Mucosa of gallbladder (tissue), 1 donor: Measurements from ENCODE around the gene EIF4H. TPM values are rescaled to one million over a fixed set of nuclear protein-coding genes. Genes with fewer than 3 reads are reported as not detected.
"Not testable (repeated sequence)": the region's sequence is repeated elsewhere in the genome, so short reads cannot be mapped to it uniquely, and the experiment has no call there.

Experiments
- DNase-seq: peaks from one replicate; pipeline ENCODE4 v3.0.0-alpha.2; 2020; ENCODE audit warnings: low spot score
- total RNA-seq: library from RNA; stranded (reverse); gene quantifications from one replicate; pipeline ENCODE4 v1.2.1, GENCODE V29; 2021
- donor health status: DM: no; HTN: no; CAD: no.

The EIF4H gene
- total RNA-seq, result 210 TPM

DNA sequence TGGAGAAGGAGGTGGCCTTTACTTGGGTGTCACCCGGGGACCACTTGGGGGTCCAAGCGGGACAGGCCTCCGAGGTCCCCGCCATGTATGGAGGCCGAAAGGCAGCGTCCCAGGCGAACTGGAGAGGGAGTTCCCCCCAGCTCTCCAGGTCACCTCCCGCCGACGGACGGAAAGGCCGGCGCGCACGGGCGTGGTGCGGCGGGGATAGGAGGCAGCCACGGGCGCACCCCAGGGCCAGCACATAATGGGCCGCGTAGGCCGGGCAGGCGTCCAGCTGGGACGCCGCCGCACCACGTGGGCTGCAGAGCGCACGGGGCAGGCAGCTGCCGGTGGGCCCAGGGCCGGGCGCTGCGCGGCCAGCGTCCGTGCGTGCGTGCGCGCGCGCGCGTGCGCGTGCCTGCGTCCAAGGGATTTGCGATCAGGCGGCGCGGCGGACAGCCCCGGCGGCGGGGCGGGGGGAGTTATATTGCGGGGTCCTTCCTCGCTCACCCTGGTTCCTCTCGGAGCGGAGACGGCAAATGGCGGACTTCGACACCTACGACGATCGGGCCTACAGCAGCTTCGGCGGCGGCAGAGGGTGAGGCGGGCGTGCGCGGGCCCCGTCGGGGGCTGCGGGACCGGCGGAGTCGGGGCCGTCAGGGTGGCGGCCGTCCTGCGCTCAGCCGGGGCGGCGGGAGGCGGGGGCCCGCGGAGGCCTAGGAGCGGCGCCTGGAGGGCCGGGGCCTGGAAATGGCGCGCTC, at the start of gene EIF4H:
Gene EIF4H (plus strand): TSS at position 491 of the 740 bp plus-strand sequence. CDS start 28 bp downstream, at position 519.
- DNase-seq, result peak; percentile 98

GRCh38 chr7:74126220-74126880, 47.8 kb upstream of the EIF4H start:
- DNase-seq, result no peak

- DNase-seq, result no peak
These were observed 44.3 kb upstream of the EIF4H start for GRCh38 chr7:74129887-74130286.

DNA sequence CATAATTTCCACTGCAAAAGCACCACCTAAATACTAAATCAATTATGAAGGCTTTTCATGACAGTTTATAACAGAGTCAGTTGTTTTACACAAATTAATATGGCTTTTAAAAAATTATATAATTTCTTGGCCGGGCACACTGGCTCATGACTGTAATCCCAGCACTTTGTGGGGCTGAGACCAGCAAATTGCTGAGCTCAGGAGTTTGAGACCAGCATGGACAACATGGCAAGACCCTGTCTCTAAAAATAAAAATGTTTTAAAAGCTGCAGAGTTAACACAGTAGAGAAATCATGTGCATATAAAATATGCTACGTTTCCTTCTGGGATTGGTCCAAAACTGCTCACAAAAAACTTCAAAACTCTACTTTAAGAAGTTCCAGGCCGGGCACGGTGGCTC, 43.6 kb upstream of the EIF4H start:
- no peak for DNase-seq

GRCh38 chr7:74134117-74134620, 40.0 kb upstream of the EIF4H start:
- no peak for DNase-seq

- no peak for DNase-seq
These were observed 35.8 kb upstream of the EIF4H start for GRCh38 chr7:74138334-74138867.

GRCh38 chr7:74138945-74139843, 35.0 kb upstream of the EIF4H start:
- DNase-seq, result no peak

- no peak for DNase-seq
These were observed 32.5 kb upstream of the EIF4H start for GRCh38 chr7:74141705-74142104.

GRCh38 chr7:74143383-74143782, 30.8 kb upstream of the EIF4H start:
- no peak for DNase-seq

DNA sequence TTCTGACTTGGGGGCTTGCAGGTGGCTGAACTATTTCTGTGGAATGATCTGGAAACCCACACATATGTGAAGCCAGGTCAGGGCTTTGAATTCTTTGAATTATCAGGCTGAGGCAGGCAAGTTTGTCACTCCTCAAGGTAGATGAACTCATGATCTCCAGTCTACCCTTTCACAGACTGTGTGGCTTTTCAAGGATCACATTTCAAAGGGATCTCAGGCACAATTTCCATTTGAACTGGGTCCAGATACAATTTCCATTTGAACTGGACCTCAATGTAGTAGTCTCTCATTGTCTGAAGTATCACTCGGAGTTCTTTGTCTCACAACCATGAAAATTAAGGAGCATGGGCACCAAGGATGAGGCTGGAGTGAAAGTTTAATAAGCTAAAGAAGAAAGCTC, 25.7 kb upstream of the EIF4H start:
- no peak for DNase-seq

- no peak for DNase-seq
These were observed 25.1 kb upstream of the EIF4H start for GRCh38 chr7:74149071-74149470.

GRCh38 chr7:74149603-74150002, 24.6 kb upstream of the EIF4H start:
- DNase-seq, result no peak

DNA sequence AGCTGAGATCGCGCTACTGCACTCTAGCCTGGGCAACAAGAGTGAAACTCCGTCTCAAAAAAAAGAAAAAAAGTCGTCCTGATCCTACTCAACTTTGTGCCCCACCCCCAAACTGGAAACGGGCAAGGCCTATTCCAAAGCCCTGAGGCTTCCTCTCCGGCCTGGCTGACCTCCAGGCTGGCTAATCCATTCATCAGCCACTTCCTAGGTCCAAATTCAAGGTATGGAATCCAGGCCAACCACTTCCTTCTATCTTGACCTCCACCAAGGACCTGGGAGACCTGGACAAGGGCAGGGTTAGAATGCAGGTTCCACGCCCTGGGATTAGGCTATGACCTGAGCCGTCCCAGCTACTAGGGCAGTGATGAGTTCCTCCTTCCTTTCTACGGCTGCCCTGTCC, 20.4 kb upstream of the EIF4H start:
- DNase-seq, result no peak

GRCh38 chr7:74155810-74156395, 18.3 kb upstream of the EIF4H start:
- no peak for DNase-seq

- DNase-seq, result no peak
These were observed 16.6 kb upstream of the EIF4H start for GRCh38 chr7:74157605-74158004.

- no peak for DNase-seq
These were observed 9.1 kb upstream of the EIF4H start for GRCh38 chr7:74164985-74165456.

GRCh38 chr7:74165867-74166593, 8.1 kb upstream of the EIF4H start:
- DNase-seq, result no peak

DNA sequence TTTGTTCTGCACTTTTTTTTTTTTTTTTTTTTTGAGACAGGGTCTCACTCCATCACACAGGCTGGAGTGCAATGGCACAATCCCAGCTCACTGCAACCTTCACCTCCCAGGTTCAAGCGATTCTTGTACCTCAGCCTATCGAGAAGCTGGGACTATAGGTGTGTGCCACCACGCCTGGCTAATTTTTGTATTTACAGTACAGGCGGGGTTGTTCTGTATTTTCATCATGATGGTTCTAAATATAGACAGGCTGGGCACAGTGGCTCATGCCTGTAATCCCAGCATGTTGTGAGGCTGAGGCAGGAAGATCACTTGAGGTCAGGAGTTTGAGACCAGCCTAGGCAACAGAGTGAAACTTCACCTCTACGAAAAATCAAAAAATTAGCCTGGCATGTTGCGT, 6.8 kb upstream of the EIF4H start:
- not testable (repeated sequence) for DNase-seq

- DNase-seq, result no peak
These were observed 1.1 kb upstream of the EIF4H start for GRCh38 chr7:74173074-74173473.

- no peak for DNase-seq
These were observed 678 bp upstream of the EIF4H start for GRCh38 chr7:74173491-74173865.

DNA sequence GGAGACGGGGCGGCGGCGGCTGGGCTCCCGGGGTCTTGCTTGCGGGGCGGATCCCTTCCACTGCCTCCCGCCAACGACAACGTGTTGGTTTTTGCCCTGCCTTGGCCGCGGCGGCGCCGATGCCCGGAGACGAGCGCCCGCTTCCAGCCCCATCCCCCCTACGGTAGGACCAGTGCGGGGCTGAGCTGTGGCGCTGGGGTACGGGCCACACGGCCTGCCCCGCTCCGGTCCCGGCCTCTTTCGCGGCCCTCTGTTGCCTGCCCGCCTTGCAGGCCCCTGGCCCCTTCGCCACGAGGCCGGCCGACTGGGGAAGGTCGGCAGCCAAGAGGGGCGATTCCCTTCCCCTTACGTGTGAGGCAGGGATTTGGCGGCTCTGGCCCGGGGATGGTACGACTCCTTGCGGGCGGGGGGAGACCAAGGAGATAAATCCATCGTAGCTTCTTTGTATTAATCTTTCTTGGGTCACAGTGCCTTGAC, 488 bp downstream of the EIF4H start:
- DNase-seq, result peak; percentile 15
